ENCODE measurements around the gene ACTR3C.
A peak's percentile ranks its signal among the peaks of the same experiment; 100 is the strongest.
"Not testable (repeated sequence)": the region's sequence is repeated elsewhere in the genome, so short reads cannot be mapped to it uniquely, and the experiment has no call there.

Gene ACTR3C

DNA sequence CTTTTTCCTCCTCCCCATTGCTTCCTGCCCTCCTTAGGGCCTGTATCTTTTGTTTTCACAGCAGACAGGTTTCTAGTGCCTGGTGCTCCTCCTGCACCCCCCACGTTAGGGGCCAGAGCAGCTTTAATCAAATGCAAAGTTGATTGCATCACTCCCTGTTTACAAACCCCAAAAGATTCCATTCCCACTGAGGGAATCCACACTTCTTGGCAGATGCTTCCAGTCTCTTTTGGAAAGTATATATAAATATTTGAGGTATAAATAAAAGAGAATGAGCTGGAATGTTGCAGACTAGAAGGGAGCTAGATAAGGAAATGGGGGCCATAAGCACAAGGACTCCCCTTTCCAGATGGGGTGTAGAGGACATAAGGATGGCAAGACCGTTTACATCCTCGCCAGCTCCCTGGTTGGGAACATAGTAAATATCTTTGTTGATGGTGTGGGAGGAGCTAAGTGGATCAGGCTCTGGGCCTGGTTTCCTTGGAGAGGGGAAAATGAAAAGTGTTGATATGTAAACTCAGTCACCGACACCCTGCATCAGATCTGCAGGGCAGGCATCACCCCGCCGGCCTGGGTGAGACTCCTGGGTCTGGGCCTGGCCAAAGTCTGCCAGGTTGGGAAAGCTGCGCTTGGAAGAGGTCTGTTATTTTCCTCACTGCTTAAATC, 11.9 kb upstream of the ACTR3C start:
- DNase-seq, result no peak

DNA sequence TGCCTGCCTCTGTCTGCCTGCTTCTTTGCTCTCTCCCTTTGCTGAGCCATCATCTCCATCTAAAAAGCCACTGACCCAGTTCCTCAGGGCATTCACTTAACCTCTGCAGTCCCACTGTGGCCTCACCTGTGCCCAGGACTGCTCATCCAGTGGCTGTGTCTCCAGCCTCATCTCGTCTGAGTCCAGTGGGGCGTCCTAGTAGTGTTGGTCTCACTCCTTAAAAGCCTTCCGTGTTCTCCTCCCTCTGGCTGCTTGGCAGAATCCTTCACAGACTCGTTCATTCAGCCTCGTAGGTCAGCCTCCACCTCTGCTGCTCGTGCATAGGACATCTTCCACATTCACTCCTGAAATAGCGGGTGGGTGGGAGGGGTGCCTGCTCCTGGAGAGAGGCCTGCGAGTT, 10.8 kb upstream of the ACTR3C start:
- DNase-seq, result no peak

DNA sequence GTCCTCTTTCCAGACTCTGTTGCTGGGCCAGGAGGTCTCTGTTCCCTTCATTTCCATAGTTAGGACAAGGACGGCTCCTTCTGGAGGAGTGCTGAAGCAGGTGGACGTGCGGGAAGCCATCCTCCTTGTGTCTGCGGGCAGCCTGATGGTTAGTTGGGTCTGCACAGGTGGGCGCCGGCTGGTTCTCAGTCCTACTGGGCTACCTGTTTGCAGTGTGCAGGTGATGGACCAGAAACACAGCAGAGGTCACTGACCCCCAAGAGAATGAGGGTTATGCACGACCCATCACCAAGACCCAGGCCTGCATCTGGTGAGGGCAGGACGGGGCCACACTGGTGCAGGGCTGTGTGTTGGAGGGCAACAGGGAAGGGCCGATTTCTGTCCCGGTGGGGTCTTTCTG, 10.3 kb upstream of the ACTR3C start:
- no peak for DNase-seq

DNA sequence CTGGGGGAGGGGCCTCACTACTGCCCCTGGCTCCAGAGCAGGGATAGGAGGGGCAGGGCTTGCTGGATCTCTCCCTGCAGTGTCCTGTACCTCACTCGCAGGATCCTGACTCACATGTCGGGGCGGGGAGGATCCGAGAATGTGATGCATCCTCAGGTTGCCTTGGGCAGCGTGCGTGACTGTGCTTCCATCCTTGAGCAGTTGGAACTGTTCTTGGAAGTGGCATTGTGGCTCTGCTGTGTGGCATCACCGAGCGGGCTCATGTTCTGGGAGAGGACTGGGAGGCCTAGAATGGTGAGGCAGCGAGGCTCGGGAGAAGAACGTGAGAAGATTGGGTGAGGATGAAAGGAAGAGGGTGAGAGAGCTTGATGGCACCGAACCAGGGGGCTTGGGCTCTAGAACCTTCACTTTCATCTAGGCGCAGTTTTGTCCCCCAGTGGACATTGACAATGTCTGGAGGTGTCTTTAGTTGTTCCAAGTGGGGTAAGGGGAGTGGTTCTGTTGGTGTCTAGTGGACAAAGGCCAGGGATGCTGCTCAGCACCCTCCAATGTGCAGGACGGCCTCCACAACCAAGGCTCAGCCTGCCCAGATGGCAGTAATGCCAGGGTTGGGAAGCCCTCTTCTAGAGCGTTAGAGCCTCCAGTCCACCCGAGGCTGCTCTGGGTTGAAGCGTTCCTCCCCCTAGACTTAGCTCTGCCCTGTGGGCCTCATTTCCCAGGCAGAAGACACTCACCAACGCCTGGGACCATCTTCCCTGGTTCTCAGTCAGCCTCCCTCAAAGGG, 9.7 kb upstream of the ACTR3C start:
- no peak for DNase-seq

DNA sequence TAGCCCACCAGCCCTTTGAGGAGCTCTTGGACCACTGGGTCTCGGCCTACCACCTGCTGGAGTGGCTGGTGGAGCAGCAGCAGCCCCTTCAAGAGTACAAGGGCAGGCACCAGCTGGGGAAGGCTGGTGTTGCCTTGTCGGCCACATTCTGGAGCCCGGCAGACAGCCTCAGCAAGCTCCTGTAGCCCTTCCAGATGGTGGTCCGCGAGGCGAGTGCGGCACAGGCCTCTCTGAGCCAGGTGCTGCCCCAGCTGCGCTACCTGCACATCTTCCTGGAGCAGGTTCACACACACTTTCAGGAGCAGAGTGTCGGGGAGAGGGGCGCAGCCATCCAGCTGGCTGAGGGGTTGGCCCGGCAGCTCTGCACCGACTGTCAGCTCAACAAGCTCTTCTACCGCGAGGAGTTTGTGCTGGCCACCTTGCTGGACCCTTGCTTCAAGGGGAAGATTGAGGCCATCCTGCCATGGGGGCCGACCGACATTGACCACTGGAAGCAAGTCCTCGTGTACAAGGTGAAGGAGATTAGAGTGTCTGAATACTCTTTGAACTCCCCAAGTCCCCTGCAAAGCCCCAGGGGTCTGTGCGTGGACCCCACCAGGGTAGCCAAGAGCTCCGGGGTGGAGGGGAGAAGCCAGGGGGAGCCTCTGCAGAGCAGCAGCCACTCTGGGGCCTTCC, 7.0 kb upstream of the ACTR3C start:
- DNase-seq, result no peak

DNA sequence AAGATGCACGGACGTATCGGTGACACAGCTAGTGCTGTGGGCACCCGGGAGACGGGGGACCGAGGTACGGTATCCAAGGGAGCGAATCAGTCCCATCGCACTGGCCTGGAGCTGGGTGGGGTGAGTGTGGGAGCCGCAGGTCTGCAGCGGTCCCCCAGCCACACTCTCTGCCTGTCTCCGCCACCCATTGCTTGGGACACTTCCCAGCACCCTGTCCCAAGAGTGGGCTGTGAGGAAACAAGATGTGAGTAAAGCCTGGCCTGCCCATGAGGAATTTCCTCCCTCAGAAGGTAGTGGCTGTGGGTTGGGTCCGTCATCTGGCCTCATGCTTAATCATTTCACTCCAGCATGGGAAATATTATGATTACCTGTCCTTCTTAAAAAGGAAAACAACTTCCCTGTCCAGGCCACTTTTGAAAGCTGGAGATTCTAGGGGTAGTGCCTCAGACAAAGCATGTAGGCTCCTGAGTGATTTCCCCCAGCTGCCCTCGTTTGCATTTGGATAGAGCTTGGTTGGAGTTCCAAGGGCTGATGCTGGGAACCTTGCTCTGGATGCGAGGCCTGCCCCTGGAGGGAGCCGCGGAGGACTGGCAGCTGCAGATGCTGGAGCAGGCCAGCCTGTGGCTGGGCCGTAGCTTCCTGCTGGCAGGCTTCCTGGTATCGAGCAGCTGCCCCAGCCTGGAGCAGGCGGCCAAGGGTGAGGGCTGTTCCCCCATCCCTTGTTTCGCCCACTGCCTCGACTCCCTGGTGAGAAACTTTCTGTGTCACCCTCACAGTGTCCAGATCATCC, 6.2 kb upstream of the ACTR3C start:
- no peak for DNase-seq

DNA sequence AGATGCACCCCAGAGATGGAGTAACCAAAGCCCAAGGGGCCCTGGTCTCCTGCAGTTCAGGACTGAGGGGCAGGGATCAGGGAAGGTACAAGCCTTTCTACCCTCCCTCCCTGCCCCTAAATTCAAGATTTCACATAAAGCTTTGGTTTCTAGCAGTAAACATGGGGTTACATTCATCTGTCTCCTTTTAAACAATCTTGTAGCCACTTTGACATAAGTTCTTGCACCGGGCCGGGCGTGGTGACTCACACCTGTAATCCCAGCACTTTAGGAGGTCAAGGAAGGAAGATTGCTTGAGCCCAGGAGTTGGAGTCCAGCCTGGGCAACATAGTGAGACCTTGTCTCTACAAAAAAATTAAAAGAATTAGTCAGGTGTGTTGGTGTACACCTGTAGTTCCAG, 4.0 kb upstream of the ACTR3C start:
- no peak for DNase-seq

DNA sequence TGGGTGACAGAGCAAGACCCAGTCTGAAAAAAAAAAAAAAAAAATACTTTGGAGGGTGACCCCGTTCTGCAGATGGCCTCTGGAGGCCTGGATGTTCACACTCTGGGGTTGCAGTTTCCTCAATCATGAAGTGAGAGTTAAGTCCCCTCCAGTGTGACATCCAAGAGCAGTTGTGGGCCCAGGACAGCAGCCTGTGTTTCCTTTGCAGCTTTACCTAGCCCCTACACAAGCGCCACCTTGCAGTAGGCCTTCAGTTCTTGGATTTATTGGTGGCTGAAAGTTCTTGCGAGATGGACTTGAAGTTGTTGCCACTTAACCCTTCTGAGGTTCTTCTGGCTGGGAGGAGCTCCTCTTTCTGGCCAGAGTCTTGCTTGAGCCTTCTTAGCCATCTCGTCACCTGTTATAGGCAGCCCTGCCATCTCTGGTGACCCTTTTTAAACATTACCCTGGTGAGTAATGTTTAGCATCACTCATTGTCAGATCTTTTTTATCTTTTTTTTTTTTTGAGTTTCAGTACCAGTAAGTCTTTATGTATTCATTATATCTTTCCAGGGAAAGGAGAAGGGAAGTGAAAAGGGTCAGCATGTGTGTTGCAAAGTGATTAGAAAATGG, 3.4 kb upstream of the ACTR3C start:
- no peak for DNase-seq

DNA sequence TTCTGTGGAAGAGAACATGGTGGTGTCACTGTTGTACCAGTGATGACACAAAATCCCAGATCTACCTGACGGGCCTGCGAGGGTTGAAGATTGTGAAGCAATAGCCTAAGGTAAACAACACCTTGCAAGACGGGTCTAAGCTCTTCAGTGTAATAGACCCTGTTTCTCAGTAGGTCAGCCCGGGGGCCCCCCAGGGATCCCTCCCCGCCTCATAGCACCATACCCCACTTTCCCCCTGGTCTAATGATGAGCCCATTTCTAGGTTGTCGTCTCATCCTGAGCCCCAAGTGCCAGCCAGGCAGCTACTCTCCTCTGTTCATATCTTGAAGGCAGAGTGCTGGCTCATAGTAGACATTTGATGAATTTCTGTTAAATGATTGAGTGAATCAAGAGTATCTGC, 2.6 kb upstream of the ACTR3C start:
- DNase-seq, result no peak

DNA sequence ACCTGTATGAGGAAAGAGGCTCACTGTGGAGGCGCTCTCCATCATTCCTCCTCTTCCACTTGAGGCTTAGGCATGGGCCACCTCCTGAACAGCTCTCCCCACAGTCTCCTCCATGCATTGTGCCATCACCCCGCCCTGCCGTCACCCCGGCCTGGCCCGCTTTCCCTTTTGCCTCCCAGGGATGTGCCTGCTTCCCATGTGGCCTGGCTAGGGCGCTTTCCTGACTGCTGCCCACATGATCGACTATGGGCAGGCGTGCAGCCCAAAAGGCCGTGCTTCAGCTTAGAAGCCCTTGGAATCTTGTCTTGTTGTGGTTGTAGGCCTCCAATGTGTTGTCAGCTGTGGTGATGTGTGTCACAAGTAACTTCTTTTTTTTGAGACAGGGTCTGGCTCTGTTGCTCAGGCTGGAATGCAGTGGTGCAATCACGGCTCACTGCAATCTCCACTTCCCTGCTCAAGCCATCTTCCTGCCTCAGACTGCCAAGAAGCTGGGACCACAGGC, 1.8 kb upstream of the ACTR3C start:
- DNase-seq, result no peak

DNA sequence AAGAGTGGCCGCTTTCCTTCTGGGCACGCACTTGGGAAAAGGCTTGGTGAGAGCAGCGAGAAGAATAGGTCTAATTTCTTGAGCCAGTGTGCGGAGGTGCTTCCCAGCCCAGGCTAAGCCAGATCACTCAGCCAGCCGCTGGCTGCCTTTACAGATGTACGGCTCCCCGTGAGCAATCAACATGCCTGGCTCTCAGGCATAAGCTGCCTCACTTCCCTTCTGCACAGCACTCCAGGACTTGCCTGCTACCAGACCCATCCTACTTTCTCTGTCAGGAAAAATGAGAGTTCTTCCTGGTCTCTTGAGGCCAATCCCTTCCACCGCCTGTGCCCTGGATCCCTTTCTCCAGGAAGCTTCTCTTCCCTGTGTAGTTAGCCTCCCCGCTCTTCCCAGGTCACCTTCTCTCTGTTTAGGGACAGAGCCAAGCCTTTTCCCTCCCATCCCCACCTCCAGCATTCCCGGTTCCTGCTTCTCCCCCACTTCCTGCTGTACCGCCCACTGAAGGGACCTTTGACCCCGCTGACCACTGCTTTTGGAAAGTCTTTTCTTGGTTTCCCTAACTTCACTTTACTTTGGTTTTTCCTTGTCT, 1.1 kb upstream of the ACTR3C start:
- DNase-seq, result peak; percentile 21

DNA sequence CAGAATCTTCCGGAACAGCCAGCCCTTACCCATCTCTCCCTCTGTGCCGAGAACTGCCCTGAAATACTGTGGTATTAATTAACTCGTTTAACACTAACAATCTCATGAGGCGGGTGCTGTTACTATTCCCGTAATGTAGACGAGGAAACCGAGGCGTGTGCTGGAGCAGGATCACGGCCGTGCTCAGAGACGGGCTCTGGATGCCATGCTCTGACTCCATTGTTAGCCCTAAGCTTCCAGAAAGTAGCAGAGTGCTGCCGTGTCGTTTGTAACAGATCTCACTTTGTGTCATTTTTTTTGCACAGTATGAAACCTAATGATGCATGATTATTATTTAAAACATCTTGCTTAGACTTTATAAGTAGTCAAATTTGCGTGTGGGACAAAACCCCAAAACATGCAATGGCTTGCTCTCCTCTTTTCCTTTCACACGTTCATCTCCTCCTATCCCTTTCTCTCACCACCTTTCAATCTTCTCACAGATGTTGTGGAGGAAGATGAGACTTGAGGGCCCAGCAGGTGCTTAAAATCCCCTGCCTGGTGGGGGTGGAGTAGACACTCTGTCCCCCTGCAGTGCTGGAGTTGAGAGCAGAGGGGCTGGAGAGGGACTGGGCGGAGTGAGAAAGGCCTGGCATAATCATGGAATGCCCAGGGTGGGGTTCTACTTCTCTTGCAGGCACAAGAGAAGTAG, 482 bp upstream of the ACTR3C start:
- DNase-seq, result no peak

DNA sequence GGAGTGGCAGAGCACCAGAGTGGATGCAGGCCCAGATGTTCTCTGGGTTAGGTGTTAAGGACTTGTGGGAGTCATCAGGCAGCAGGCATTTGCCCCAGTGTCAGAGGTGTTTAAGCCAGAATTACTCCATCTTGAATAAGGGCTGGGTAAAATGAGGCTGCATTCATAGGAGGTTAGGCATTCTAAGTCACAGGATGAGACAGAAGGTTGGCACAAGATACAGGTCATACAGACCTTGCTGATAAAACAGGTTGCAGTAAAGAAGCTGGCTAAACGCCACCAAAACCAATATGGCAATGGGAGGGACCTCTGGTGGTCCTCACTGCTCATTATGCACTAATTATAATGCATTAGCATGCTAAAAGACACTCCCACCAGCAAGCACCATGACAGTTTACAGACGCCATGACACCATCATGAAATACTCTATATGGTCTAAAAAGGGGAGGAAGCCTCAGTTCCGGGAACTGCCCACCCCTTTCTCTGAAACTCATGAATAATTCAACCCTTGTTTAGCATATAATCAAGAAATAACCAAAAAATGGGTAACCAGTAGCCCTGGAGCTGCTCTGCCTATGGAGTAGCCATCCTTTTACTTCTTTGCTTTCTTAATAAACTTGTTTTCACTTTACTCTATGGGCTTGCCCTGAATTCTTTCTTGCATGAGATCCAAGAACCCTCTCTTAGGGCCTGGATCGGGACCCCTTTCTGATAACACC, 1.1 kb downstream of the ACTR3C start:
- DNase-seq, result peak; percentile 83

DNA sequence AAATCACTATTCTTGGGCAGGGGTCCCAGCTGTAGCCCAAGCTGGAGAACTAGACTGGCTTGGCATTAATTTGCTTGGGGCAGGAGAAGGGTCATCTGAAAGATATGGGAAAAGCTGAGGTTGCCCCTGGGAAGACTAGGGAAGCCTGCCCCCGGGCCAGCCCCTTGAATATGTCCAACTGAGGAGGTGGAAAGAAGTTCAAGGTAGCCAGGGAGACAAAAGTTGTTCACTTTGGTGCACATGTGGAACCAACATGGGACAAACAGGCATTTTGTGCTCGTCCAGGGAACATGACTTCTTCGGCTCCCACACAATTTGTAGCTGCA, 1.6 kb downstream of the ACTR3C start:
- no peak for DNase-seq

DNA sequence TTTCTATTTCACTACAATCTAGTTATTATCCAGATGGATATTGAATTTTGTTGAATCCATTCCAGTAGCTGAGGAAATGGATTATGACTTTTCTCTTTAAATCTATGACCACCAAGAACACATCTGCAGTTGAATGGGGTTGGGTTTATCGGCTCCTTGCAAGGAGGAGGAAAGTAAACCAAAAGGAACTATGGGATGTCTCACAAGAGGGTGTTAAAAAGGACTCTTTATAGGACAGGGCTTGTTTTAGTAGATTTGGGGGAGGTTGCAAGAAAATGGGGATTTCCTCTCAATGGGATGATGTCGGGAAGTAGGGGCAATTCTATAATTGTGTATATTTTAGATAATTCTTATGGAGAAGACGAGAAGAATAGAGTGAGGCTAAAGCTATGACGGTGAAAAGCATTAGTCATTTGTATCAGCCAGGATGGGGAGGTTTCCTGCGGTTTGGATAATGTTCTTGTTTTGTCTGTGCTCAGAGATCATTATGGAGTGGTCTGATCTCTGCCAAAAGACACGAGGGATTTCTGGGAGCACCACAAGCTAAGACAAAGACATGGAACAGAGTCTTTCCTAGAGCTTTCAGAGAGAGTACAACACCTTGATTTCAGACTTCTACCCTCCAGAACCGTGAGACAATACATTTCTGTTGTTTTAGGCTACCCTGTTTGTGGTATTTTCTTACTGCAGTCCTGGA, 5.4 kb downstream of the ACTR3C start:
- no peak for DNase-seq

DNA sequence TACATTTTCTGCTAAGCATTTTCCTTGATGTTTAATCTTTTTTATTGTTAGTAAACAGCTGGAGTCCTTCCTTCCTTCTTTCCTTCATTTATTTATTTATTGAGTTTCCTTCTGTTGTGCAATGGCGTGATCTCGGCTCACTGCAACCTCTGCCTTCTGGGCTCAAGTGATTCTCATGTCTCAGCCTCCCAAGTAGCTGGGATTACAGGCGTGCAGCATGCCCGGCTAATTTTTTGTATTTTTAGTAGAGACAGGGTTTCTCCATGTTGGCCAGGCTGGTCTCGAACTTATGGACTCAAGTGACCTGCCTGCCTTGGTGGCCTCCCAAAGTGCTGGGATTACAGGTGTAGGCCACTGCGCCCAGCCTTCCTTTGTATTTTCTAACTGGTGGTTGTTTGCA, 6.4 kb downstream of the ACTR3C start:
- not testable (repeated sequence) for DNase-seq

DNA sequence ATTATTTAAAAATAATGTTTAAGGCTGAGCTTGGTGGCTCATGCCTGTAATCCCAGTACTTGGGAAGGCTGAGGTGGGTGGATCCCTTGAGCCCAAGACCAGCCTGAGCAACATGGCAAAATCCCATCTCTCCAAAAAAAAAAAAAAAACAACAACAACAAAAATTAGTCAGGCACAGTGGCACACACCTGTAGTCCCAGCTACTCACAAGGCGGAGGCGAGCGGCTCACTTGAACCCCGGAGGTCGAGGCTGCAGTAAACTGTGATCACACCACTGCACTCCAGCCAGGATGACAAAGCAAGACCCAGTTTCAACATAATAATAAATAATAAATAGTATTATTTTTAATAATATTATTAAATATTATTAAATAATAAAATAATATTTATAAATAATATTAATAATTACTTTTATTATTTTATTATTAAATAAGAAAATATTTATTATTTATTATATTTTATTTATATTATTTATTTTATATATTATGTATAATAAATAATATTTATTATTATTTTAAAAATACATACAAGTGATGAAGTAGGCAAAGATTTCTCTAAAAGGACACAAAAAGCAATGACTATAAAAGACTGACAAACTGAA, 8.6 kb downstream of the ACTR3C start:
- DNase-seq, result no peak

DNA sequence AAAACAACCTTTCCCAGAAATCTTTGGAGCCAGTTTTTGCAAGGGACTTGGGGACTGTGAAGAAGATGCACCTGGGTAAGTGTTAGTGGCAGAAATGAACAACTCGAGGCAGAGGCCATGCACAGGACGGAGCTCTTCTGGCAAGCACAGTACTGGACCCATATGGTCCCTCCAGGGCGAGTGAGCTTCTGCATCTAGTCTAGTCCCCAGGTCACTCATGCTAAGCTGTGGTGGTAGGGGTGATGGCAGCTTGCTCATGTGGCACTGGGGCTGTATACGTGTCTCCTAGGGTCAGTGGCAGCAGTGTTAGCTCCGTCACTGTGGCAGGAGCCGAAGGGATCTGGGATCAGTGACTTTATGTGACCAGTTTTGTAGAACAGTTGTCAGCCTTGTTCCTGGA, 9.5 kb downstream of the ACTR3C start:
- DNase-seq, result no peak

DNA sequence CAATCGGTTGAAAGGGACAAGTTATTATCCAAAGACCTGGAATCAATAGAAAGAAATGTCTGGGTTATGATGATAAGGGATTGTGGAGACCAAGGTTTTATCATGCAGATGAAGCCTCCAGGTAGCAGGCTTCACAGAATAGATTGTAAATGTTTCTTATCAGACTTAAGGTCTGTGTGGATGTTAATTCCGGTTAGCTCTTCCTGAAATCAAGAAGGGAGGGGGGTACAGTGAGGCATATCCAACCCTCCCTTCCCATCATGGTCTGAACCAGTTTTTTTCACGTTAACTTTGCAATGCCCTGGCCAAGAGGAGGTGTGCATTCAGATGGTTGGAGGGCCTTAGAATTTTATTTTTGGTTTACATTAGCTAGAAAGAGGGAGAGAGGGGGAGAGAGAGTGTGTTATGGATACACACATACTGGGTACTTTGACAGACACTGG, 10.0 kb downstream of the ACTR3C start:
- no peak for DNase-seq
